Measurements from ENCODE around the gene CAMK1D. TPM values are rescaled to one million over a fixed set of nuclear protein-coding genes. Genes with fewer than 3 reads are reported as not detected.

The CAMK1D gene
- total RNA-seq, 1 donor from 2014 or later: 7.4 TPM

DNA sequence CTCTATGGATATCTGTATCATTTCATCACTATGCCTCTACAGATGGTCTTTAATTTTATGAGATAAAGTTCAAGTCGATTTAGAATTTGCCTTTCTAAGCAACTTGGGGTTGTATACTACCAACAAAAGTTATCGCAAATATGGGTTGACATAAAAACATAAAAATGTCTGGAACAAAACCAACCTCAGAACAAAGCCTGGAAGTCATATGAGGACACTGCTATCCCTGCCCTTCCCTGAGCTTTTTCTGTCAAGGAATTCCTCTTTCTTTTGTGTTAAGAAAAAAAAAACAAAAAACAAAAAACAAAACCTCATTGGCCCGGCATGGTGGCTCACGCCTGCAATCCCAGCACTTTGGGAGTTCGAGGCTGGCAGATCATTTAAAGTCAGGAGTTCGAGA is 319.3 kb downstream of the CAMK1D start:
- no peaks in the 10 kb centered on the region for H3K4me1 Mint-ChIP-seq (ENCODE audit: low read depth)
- peaks cover 1% of the 10 kb centered on the region for H3K36me3 Mint-ChIP-seq (ENCODE audit: low read depth)
- no peak overlapping the region for H3K27ac Mint-ChIP-seq
- no peaks in the 10 kb centered on the region for H3K9me3 Mint-ChIP-seq
- intact Hi-C loops (cut with micrococcal nuclease): no loop called here
- peaks cover 2% of the 10 kb centered on the region for H3K27me3 Mint-ChIP-seq (ENCODE audit: insufficient read depth)
- no peak for DNase-seq (ENCODE audit: low spot score)
- H3K4me3 Mint-ChIP-seq: no peak overlapping the region

DNA sequence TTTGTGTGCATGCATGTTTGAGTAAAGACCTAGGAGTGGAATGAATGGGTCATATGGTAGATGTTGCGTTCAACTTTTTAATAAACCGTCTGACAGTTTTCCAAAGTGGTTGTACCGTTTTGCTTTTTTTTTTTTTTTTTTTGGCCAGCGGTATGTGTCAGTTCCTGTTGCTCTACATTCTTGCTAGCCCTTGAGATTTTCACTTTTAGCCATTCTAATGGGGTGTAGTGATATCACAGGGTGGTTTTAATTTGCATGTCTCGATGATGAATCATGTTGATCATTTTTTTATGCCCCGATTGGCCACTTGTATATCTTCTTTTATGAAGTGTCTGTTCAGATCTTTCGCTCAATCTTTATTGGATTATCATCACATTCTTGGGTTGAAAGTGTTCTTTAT is 320.7 kb downstream of the CAMK1D start:
- no peaks in the 10 kb centered on the region for H3K9me3 Mint-ChIP-seq
- intact Hi-C loops (cut with micrococcal nuclease): no loop called here
- no peaks in the 10 kb centered on the region for H3K4me1 Mint-ChIP-seq (ENCODE audit: low read depth)
- no peak overlapping the region for H3K4me3 Mint-ChIP-seq
- no peak for DNase-seq (ENCODE audit: low spot score)
- peaks cover 2% of the 10 kb centered on the region for H3K27me3 Mint-ChIP-seq (ENCODE audit: insufficient read depth)
- H3K36me3 Mint-ChIP-seq (ENCODE audit: low read depth): peaks cover 1% of the 10 kb centered on the region
- H3K27ac Mint-ChIP-seq: no peak overlapping the region

DNA sequence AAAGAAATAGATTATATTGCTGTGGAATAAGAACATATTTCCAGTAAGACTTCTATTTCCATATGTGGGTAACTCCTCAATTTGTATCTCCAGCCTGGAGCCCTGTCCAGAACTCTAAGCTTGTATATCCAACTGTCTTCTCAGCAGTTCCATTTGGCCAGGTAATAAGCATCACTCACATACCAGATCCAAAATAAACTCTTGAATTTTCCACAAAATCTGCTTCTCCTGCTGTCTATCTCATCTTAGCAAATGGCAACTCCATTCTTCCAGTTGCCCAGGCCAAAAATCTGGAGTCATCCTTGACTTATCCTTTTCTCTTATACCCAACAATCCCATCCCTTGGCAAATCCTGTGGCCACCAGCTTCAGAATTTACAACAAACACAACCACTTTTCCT is 325.8 kb downstream of the CAMK1D start:
- Mint-ChIP-seq H3K4me3 (no peak overlapping the region), H3K4me1 (ENCODE audit: low read depth) (no peaks in the 10 kb centered on the region), H3K27me3 (ENCODE audit: insufficient read depth) (peaks cover 6% of the 10 kb centered on the region), H3K9me3 (no peaks in the 10 kb centered on the region), H3K27ac (no peak overlapping the region), H3K36me3 (ENCODE audit: low read depth) (peaks cover 1% of the 10 kb centered on the region)
- no peak for DNase-seq (ENCODE audit: low spot score)
- intact Hi-C loops (cut with micrococcal nuclease): no loop called here

DNA sequence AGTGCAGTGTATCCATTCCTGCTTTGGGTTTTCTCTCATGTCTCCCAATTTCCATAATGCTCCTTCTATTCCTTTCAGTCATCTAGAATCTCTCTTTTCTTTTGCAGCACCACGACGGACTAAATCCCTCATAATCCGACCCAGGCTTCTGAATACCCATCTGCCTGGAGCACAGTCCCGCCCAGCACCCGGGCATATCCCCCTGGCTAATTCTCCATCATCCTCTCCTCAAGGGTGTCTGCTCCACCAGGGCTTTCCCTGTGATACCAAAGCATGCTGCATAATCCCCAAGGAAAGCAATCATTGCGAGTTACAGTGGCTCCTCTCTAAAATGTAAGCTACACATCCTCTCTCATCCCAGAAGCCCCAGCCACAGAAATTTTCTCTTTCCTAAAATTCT is 330.3 kb downstream of the CAMK1D start:
- no peak overlapping the region for H3K4me3 Mint-ChIP-seq
- no peaks in the 10 kb centered on the region for H3K9me3 Mint-ChIP-seq
- H3K36me3 Mint-ChIP-seq (ENCODE audit: low read depth): peaks cover 4% of the 10 kb centered on the region
- peaks cover 4% of the 10 kb centered on the region for H3K27me3 Mint-ChIP-seq (ENCODE audit: insufficient read depth)
- DNase-seq (ENCODE audit: low spot score): no peak
- peaks cover 6% of the 10 kb centered on the region for H3K4me1 Mint-ChIP-seq (ENCODE audit: low read depth)
- intact Hi-C loops (cut with micrococcal nuclease): no loop called here
- no peak overlapping the region for H3K27ac Mint-ChIP-seq

DNA sequence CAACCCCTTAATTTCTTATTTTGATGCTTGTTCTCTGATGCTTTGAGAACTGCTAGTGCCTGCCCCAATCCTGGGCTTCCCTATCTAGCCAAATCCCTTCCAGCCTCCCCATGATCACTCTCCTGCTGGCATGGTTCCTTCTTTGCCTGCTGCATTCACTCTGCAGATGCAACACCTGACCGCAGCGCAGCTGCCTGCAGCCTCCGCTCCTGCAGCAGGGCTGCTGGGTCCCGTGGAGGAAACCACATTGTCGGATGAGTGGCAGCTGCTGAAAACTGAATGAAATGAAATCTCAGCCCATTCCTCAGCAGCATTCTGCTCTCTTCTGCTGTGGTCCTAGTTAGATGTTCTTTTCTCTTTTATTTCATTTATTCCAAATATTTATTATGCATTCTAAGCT is 331.9 kb downstream of the CAMK1D start:
- Mint-ChIP-seq H3K36me3 (ENCODE audit: low read depth) (peaks cover 4% of the 10 kb centered on the region), H3K4me3 (no peak overlapping the region), H3K27ac (no peak overlapping the region), H3K4me1 (ENCODE audit: low read depth) (peaks cover 6% of the 10 kb centered on the region), H3K27me3 (ENCODE audit: insufficient read depth) (peaks cover 4% of the 10 kb centered on the region), H3K9me3 (no peaks in the 10 kb centered on the region)
- no peak for DNase-seq (ENCODE audit: low spot score)
- intact Hi-C loops (cut with micrococcal nuclease): no loop called here

DNA sequence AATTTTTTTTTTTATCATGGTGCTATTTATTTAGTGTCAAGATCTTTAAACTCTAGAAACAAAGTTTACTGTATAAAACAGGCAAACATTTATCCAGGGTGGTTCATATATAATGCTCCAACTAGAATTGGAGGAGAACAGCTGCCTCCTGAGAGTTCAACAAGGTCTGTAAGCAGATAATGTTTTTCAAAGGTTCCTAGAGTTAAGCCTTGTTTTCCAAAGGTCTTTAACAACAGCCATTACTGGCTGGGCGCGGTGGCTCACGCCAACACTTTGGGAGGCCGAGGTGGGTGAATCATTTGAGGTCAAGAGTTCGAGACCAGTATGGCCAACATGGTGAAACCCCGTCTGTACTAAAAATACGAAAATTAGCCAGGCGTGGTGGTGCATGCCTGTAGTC is 335.4 kb downstream of the CAMK1D start:
- Mint-ChIP-seq H3K27me3 (ENCODE audit: insufficient read depth) (no peaks in the 10 kb centered on the region), H3K36me3 (ENCODE audit: low read depth) (peaks cover 4% of the 10 kb centered on the region), H3K27ac (no peak overlapping the region), H3K4me1 (ENCODE audit: low read depth) (peaks cover 6% of the 10 kb centered on the region), H3K9me3 (no peaks in the 10 kb centered on the region), H3K4me3 (no peak overlapping the region)
- DNase-seq (ENCODE audit: low spot score): no peak
- intact Hi-C loops (cut with micrococcal nuclease): no loop called here

DNA sequence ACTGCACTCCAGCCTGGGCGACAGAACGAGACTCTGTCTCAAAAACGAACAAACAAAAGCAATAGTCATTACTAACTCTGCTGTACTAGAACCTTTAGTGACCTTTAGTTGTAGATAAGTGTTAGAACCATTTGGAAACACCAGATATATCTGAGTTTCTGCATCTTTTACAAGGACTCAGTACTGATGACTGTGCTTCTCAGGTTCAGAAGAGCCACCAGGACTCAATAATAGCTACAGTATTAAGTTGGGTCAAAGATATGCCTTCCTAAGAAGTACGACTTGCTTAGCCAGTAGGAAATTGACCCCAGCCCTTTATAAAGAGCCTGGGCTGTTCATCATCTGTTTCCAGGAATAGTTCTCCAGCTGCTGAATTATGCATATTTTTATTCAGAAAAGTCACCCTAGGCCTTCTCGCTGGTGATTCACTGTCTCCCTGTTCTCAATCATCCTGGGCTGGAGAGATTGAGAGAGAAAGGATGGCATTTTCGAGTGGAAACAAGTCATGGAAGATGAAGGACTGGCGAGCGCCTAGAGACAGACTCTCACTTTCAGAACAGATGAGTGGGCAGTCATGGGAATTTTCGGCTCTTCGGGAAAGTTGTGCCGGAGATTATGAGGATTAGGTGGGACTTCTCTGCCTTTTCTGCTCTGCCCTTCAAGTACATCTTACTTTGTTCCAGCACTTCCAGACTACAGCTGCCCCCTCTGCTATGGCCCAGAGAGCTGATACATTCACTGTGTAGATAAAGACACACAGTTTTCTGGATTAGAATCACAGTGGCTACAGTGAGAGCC is 336.1 kb downstream of the CAMK1D start:
- Mint-ChIP-seq H3K36me3 (ENCODE audit: low read depth) (peaks cover 4% of the 10 kb centered on the region), H3K27ac (no peak overlapping the region)
- intact Hi-C loops (cut with micrococcal nuclease): no loop called here

DNA sequence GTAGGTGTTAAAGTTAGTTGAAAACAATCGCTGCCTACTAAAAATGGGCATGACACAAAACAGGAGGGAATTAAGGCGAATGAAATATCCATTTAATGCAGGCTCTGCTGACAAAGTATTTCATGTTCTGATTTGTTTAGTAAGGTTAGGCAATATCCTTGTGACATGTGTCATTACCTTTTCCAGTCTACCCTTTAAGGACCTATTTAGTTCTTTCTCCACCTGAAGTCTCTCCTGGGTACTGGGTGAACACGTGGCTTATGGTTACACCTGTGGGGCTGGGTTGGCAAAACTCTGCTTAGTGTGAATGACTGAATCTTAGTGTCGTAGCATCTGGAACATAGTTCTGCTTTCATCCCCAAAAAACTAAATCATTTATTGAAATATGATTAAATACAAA is 338.6 kb downstream of the CAMK1D start:
- Mint-ChIP-seq H3K4me1 (ENCODE audit: low read depth) (peaks cover 13% of the 10 kb centered on the region), H3K27ac (no peak overlapping the region), H3K4me3 (no peak overlapping the region), H3K36me3 (ENCODE audit: low read depth) (peaks cover 2% of the 10 kb centered on the region), H3K9me3 (no peaks in the 10 kb centered on the region), H3K27me3 (ENCODE audit: insufficient read depth) (no peaks in the 10 kb centered on the region)
- DNase-seq (ENCODE audit: low spot score): no peak
- intact Hi-C loops (cut with micrococcal nuclease): no loop called here

More for the DNA sequence above, 336.1 kb downstream of the CAMK1D start:
- Mint-ChIP-seq H3K4me3 (no peak overlapping the region), H3K9me3 (no peaks in the 10 kb centered on the region), H3K27me3 (ENCODE audit: insufficient read depth) (no peaks in the 10 kb centered on the region), H3K4me1 (ENCODE audit: low read depth) (peaks cover 13% of the 10 kb centered on the region)
- DNase-seq (ENCODE audit: low spot score): no peak

DNA sequence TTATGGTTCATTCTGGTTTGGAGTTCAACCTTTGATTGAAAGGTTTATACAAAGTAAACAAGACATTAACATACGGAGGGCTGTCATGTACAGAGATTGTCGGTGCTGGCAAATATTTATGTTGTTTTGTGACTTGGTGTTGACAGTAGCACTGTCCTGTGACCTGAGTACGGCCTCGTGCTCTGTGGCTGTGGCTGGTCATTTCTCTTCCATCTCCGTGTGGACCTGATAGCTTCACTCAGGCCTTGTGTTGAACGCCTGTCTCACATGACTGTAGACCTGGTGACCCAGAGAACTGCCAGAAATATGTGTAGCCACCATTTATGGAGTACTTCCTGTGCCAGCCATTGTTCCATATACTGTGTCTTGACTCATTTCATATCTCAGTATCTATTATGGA is 340.5 kb downstream of the CAMK1D start:
- H3K27me3 Mint-ChIP-seq (ENCODE audit: insufficient read depth): no peaks in the 10 kb centered on the region
- no peak for DNase-seq (ENCODE audit: low spot score)
- H3K36me3 Mint-ChIP-seq (ENCODE audit: low read depth): no peaks in the 10 kb centered on the region
- peak overlapping the region; percentile 71 for H3K27ac Mint-ChIP-seq
- peaks cover 13% of the 10 kb centered on the region for H3K4me1 Mint-ChIP-seq (ENCODE audit: low read depth)
- H3K9me3 Mint-ChIP-seq: no peaks in the 10 kb centered on the region
- H3K4me3 Mint-ChIP-seq: no peak overlapping the region
- intact Hi-C loops (cut with micrococcal nuclease): no loop called here

DNA sequence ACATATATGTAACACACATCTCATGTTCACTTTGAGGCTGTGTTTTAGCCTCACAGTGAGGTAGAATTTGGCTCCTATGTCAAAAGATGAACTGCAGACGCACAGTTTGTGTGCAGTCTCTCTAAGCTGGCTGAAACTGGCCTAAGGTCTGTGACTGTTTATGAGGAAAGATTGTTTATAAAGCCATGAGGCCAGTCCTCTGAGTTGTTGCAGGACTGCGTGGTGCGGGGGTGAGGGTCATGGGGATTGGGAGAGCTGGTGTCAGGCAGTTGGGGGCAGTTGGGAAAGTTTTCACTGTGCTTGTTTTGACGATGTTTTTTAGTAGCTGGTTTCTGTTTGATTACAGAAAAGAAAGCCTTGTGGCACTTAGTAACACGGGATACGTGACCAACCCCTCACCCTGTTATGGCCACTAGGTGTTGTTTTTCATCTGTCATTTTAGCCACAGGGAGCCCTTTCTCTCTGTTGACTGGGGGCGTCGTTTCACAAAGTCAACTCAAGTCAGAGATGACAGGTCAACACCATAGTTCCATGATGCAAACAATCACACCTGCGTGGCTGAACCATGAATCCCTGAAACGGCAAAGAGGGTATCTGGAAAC is 341.3 kb downstream of the CAMK1D start:
- no peaks in the 10 kb centered on the region for H3K27me3 Mint-ChIP-seq (ENCODE audit: insufficient read depth)
- peak overlapping the region; percentile 71 for H3K27ac Mint-ChIP-seq
- H3K9me3 Mint-ChIP-seq: no peaks in the 10 kb centered on the region
- H3K4me3 Mint-ChIP-seq: no peak overlapping the region
- no peaks in the 10 kb centered on the region for H3K36me3 Mint-ChIP-seq (ENCODE audit: low read depth)
- DNase-seq (ENCODE audit: low spot score): no peak
- H3K4me1 Mint-ChIP-seq (ENCODE audit: low read depth): peaks cover 13% of the 10 kb centered on the region
- intact Hi-C loops (cut with micrococcal nuclease): no loop called here

DNA sequence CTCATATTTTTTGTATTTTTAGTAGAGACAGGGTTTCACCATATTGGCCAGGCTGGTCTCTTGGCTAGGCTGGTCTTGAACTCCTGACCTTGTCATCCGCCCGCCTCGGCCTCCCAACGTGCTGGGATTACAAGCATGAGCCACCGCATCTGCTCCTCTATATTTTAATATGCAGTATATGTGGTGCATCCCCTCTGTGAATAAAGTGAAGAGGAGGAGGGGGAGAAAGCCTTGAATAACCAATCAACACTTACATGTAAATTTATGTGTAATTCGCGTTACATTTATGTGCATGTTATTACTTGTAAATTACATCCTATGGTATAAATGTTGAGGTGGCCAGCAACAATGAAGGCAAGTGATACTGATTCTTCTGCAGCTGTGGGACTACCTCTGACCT is 342.2 kb downstream of the CAMK1D start:
- Mint-ChIP-seq H3K4me3 (no peak overlapping the region), H3K4me1 (ENCODE audit: low read depth) (peaks cover 13% of the 10 kb centered on the region), H3K36me3 (ENCODE audit: low read depth) (no peaks in the 10 kb centered on the region), H3K9me3 (no peaks in the 10 kb centered on the region), H3K27ac (no peak overlapping the region), H3K27me3 (ENCODE audit: insufficient read depth) (no peaks in the 10 kb centered on the region)
- intact Hi-C loops (cut with micrococcal nuclease): no loop called here
- no peak for DNase-seq (ENCODE audit: low spot score)

DNA sequence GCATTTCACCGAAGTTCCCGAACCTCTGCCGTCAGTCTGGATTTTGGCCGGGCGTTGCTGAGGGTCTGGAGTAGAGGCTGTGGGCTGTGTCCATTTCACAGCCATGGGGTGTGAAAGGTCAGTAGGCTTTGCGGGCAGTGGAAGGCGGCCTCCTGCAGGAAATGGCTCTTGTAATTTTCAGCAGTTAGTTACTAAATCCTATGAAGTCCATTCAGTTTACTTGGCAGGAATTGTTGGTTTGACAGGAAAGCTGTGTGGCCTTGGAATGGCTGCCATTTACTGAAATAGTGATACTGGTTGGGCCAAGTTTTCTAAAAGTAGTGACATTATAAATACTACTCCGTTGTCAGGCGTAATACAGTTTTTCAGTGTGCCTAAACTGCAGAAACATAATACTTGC is 348.4 kb downstream of the CAMK1D start:
- no peak overlapping the region for H3K27ac Mint-ChIP-seq
- H3K27me3 Mint-ChIP-seq (ENCODE audit: insufficient read depth): no peaks in the 10 kb centered on the region
- H3K4me1 Mint-ChIP-seq (ENCODE audit: low read depth): peaks cover 35% of the 10 kb centered on the region
- H3K36me3 Mint-ChIP-seq (ENCODE audit: low read depth): peaks cover 4% of the 10 kb centered on the region
- DNase-seq (ENCODE audit: low spot score): no peak
- intact Hi-C loops (cut with micrococcal nuclease): loop anchor here (2.0 kb wide), 1 partner anchor 53 kb away; no protein-coding TSS in a partner anchor
- H3K9me3 Mint-ChIP-seq: peaks cover 5% of the 10 kb centered on the region
- no peak overlapping the region for H3K4me3 Mint-ChIP-seq

DNA sequence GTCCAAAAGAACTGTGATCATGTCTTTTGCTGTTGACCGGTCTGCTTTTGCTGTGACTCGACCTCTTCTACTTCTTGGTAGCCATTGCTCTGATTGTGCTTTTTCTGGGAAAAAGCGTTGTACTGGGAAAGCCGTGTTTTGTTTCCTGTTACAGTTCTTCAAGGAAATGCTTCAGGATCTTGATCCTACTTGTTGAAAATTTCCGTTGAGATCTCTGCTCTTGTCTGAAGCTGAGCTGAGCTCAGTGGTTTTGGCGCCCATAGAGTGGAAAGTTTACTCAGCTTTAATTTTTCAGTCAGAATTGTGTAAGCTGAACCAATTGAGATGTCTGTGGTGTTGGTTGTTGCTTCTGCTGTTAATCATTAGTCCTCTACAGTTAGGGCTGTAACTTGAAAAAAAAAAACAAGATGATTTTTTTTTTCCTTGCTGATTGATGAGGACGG is 349.9 kb downstream of the CAMK1D start:
- Mint-ChIP-seq H3K36me3 (ENCODE audit: low read depth) (peaks cover 4% of the 10 kb centered on the region), H3K4me3 (no peak overlapping the region), H3K27ac (peak overlapping the region; percentile 90), H3K4me1 (ENCODE audit: low read depth) (peaks cover 43% of the 10 kb centered on the region), H3K27me3 (ENCODE audit: insufficient read depth) (no peaks in the 10 kb centered on the region), H3K9me3 (peaks cover 5% of the 10 kb centered on the region)
- intact Hi-C loops (cut with micrococcal nuclease): loop anchor here (1.0 to 2.0 kb wide), 3 partner anchors 12 to 250 kb away; no protein-coding TSS in a partner anchor
- peak; percentile 11 for DNase-seq (ENCODE audit: low spot score)

Data from activated T-helper 1 cell treated with anti-CD3 and anti-CD28 coated beads, Interleukin-12 subunit alpha, Interleukin-12 subunit beta, Interleukin-2, Interleukin-4 antibody, amounts not matched to agents 30 ng/mL and 10 ng/mL and 1 ng/mL, durations not matched to agents 14 hours and 24 hours and 36 hours (primary cell).